NCI-H345 treated with DMSO at 0.1 percent for 48 hours (cell line): Measurements from ENCODE around the gene SELENOI.
"Not testable (repeated sequence)": the region's sequence is repeated elsewhere in the genome, so short reads cannot be mapped to it uniquely, and the experiment has no call there.

Experiments used
- DNase-seq: peaks from one replicate; lab custom pipeline; 2025; ENCODE audit not compliant: unreplicated experiment; lab: John Stamatoyannopoulos, UW

SELENOI gene

DNA sequence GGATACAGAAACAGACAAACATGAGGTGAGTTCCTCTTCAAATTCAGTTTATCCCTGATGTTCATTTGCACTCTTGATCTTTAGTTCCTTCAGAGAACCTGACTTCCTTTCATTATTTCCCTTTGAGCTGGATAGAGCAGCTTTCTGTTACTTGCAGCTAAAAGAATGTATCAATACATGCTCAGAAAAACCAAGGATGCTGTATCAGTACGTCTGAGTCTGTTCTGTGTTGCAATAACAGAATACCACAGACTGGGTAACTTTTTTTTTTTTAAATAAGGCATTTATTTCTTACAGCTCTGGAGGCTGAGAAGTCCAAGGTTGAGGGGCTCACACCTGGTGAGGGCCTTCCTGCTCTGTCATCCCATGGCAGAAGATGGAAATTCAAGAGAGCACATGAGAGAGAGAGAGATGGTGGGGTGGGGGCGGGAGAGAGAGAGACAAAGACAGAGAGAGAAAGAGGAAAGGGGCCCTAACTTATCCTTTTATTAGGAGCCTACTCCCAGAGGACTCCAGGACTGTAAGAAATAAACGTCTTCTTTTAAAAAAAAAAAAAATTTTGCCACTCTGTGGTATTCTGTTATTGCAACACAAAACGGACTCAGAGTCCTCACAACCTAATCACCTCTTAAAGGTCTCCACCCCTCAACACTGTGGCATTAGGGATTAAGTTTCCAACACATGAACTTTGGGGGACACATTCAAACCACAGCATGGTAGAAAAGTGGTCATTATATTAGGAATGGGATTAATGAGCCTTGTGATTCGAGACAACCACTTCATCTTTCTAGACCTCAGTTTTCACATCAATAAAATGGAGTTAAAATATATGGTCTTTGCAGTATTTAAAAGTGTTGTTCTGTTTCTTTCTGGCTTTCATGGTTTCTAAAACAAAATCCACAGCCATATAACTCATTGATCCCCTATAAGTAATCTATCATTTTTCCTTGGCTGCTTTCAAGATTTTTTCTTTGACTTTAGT lies 18.4 kb upstream of the SELENOI start:
- no peak for DNase-seq

DNA sequence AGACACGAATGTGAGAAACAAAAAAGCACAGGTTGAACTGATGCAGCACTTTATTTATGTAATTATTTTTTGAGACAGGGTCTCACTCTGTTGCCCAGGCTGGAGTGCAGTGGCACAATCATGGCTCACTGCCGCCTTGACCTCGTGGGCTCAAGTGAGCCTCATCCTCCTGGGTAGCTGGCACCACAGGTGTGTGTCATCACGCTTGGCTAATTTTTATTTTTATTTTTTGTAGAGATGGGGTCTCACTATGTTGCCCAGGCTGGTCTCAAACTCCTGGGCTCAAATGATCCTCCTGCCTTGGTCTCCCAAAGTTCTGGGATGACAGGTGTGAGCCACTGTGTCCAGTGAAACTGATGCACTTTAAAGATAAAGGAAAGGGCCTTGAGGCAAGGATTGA lies 16.9 kb upstream of the SELENOI start:
- not testable (repeated sequence) for DNase-seq

DNA sequence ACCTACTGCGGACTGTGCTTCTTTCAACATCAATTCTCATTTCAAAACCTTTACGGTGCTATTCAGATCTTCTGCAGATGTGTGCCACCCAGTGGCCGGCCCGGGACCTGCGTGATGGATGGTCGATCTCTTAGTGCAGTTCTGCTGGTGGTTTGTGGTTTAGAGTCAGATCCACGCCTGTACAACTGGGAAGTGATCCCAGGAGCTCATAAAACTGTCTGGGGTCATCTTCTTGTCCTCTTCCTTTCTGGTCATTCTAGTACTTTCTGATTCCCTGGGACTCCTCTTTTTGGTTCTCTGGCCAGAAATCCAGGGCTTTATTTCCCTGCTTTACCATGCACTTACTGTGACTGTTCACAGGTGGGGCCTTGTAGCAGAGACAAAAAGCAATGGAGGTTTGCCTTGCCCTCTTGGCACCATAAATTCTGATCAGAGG lies 15.8 kb upstream of the SELENOI start:
- peak; percentile 65 for DNase-seq

DNA sequence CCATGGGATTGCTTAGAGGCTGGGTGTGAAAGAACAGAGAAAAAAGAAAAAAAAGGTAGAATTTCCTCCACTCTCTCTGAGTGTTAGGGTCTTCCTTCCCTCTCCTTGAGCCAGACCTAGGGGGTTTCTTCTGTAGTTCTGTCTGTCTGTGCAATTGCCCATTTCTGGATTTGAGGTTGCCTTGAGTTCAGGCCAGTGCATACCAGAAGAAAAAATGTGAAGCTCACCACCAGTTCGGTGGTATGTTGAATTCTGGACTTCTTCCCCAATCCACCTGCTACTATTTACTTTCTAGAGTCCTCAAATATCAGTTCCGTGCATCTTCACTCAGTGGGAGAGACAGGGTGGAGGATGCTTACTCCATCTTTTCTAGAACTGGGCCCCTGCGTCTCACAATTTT lies 15.3 kb upstream of the SELENOI start:
- no peak for DNase-seq

DNA sequence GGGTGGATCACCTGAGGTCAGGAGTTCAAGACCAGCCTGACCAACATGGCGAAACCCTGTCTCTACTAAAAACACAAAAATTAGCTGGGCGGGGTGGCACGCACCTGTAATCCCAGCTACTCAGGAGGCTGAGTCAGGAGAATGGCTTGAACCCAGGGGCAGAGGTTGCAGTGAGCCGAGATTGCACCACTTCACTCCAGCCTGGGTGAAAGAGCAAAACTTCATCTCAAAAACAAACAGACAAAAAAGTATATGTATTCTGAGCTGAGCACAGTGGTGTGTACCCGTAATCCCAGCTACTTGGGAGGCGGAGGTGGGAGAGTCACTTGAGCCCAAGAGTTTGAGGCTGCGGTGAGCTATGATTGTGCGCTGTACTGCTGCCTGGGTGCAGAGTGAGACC lies 14.6 kb upstream of the SELENOI start:
- DNase-seq: not testable (repeated sequence)

DNA sequence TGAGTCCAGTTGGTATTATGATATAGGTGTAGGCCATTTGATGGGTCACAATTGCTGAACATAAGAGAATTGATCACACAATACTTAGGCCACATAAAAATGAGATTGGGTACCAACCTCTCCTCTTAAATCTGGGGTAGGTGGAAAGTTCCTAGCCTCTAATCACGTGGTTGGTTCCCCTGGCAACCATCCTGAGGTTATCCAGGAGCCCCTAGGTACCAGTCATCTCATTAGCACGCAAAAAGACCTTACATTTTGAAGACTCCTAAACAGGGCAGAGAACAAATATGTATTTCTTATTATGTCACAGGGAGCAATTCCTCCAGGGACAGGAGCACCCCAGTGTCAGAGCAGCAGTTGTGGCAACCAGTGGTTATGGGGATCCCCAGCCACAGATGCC lies 12.7 kb upstream of the SELENOI start:
- DNase-seq: no peak

DNA sequence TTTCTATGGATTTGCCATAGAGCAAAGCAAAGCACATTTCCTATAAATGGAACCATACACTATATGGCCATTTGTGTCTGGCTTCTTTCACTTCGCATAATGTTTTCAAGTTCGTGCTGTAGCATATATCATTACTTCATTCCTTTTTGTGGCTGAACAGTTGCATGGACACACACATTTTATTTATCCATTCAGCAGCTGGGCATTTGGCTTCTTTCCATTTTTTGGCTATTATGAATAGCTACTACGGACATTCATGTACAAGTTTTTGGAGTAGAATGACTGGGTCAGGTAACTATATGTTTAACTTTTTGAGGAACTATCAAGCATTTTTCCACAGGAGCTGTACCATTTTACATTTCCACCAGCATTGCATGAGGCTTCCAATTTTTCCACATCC lies 10.7 kb upstream of the SELENOI start:
- DNase-seq: no peak

DNA sequence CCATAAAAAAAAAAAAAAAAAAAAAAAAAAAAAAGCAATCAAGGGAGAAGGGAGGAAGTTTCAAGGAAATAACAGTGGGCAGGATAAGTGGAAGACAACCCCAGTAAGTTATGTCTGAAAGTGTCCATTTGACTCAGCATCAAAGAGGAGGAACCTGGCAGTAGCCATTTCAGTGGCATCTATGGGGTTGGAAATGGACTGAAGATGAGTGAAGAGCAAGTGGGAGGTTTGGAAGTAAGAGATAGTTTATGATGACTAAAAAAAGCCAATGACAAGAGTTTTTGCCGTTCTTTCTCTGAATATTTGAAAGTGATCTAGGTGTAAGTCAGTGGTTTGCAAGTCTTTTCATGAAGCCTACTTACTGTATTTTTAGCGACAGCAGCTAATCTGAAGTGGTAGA lies 9.2 kb upstream of the SELENOI start:
- no peak for DNase-seq

DNA sequence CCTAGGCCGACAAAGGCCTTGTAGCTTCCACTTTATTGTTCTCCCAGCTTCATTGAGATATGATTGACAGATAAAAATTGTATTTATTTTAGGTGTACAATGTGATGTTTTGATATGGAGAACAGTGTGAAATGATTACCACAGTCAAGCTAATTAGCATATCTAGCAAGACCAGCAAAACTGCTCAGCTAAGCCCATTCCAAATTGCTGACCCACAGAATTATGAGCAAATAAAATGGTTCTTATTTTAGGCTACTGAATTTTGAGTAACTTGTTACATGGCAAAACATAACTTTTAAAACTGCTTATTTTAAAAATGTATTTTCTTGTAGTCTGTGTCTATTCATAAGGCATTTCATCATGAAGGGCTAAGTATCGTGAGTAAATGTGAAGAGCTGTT lies 8.6 kb upstream of the SELENOI start:
- DNase-seq: no peak

DNA sequence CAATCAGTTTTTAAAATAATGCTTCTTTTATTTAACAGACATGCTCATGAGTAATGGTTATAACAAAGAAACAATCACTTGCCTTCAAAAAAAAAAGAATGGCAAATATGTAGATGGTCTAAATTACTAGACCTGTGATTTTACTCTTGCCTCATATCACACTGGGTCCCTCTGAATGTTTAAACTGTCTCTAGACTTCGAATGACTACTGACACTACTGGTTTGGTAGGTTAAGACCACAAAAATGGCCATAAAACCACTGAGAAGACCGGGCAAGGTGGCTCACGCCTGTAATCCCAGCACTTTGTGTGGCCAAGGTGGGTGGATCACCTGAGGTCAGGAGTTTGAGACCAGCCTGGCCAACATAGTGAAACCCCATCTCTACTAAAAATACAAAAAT lies 5.1 kb upstream of the SELENOI start:
- DNase-seq: no peak

DNA sequence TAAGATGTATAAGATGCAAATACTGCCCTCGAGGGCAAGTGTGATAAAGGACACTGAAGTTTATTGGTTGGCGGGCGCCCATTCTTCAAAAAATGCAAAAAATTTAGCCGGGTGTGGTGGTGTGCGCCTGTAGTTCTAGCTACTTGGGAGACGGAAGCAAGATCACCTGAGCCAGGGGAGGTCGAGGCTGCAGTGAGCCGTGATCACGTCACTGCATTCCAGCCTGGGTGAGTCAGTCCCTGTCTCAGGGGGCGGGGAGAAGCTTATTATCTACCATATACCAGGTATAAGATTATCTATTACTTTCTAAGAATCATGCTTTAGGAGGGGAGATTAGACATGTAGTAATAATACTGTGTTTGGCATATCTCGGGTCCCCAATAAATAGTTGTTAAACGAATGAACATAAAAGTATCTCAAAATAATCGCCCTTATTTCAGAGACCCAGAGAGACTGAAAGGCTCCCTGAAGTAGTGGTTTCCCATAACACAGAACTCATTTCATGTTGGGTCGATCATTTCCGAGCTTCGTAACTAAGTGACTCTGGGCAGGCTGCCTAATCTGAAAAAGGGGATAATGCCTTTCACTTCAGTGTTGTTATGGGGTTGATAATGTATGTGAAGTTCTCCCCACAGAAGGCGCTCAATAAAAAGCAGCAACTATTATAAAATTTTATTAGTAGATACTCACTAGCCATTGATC lies 1.2 kb upstream of the SELENOI start:
- no peak for DNase-seq

DNA sequence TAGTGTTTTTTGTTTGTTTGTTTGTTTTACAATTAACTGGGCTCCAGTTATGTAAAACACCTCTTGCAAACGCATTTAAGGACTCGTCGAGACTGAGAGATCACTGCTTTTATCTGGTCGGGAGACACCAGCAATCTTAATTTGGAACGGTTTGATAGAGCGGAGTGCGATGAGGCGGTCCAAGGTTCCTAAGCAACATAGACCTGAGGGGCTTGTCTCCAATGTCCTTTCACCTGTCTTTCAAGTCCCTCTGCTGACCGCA lies 729 bp upstream of the SELENOI start:
- peak; percentile 55 for DNase-seq

DNA sequence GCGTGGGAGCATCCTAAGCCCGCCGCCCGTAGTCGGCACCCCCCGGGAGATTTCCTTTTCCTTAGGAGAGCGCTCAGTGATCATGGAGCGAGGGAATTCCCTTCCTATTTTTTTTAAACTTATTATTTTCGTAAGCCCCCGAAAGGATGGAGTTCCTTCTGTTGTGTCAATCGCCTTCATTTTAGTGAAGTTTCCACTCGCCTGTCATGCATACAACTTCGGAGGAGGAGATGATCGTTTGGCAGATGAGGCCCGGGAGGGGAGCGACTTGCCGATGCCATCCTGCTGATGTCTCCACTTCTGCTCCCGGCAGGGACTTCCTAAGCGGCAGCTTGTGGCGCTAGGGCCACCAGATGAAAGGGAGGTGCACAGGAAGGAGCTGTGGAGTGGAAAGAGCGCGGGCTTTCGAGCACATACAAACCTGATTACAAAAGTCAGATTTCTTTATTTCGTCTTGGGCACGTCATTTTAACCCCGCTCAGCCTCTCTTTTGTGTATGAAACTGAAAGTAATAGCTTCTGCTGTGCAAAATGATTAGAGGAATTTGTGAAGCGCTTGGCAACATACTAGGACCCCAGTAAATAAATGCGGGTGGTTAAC lies 611 bp downstream of the SELENOI start, which contains the start of gene ADGRF3:
Gene ADGRF3 (minus strand): TSS at position 336 of the 600 bp plus-strand sequence. CDS start 555 bp downstream, outside the sequence.
- peak; percentile 53 for DNase-seq

DNA sequence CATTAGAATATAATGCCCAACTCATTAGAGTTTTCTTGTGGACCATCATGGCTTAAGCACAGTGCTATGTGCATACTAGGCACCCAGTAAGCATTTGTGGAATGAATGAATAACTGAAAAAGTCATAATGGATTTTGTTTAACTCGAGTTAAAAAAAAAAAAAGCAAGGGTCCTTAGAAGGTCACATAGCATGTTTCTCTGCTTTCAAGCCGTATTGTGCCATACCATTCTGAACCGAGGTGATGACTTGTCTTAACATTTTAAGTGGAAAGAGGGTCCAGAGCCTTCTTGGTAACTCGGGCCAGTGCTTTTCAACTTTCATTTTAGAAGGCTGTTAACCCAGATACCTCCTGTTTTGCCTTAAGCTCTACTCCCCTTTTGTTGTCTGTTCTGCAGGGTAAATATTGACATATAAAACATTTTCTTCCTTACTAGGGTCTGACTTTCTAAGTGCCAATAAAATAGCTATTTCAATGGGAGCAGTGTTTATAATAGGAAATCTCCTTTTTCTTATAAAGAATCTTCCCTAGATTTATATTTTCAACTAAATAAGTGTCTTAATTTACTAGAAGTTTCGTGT lies 1.4 kb downstream of the SELENOI start:
- no peak for DNase-seq

DNA sequence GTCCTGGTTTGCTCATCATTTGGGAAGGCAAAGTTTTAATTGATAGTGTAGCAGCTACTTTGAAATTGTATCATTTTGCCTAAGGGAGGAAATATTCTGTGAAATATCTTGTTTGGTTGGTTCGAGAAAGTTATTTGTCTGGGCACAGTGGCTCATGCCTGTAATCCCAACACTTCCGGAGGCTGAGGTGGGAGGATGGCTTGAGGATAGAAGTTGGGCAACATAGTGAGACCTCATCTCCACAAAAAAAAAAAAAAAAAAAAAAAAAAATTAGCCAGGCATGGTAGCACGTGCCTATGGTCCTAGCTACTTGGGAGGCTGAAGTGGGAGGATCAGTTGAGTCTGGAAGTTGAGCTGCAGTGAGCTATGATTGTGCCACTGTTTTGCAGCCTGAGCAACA lies 3.7 kb downstream of the SELENOI start:
- no peak for DNase-seq

DNA sequence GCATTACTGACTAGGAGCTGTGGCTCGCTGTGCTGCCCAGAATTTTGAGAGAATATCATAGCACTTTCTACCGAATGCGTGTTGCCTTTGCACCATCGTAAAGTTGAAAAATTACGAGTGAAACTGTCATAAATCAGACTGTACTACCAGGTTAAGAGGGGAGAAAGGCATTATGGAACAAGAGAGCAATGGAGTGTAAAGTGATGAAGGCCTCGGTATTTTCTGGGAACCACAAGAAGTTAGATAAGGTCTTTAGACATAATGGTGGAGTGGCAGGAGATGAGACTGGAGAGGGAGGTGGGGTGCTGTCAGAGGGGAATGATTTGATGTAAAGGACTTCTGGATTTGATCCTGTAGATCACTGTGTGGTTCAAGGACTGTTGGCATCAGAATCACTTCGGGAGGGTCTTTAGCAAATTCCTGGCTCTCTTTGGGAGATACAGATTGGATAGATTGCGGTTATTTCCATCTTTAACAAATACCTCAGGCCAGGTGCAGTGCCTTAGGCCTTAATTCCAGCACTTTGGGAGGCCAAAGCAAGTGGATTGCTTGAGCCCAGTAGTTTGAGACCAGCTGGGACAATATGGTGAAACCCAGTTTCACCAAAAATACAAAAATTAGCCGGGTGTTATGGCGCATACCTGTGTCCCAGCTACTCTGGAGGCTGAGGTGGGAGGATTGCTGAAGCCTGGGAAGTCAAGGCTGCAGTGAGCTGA lies 5.6 kb downstream of the SELENOI start:
- DNase-seq: no peak

DNA sequence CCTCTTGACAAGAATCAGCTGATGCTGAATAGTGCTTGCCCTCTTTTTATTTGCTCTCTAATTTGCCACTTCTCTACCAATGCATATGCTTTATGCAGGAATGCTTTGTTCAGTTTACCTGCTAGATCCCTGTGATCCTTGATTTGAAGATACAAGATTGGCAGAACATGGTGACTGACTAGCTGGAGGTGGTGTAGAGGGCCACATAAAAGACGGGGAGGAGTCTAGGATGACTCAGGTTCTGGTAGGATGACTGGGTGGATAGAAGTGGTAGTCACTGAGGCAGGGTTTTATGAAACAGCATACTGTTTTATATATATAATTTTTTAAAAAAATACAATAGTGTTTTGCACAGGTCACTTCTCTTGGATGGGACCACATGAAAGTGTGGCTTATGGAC lies 6.9 kb downstream of the SELENOI start:
- DNase-seq: no peak

DNA sequence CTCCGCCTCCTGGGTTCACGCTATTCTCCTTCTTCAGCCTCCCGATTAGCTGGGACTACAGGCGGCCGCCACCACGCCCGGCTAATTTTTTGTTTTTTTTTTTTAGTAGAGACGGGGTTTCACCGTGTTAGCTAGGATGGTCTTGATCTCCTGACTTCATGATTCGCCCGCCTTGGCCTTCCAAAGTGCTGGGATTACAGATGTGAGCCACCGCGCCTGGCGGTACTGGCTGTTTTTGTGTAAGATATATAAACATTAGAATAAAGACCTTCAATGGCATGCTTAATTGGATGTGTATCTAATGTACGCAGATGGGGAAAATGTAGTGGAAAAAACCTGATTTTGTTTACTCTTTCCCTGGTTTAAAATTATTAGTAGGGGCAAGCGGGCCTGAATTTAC lies 8.5 kb downstream of the SELENOI start:
- DNase-seq: not testable (repeated sequence)

DNA sequence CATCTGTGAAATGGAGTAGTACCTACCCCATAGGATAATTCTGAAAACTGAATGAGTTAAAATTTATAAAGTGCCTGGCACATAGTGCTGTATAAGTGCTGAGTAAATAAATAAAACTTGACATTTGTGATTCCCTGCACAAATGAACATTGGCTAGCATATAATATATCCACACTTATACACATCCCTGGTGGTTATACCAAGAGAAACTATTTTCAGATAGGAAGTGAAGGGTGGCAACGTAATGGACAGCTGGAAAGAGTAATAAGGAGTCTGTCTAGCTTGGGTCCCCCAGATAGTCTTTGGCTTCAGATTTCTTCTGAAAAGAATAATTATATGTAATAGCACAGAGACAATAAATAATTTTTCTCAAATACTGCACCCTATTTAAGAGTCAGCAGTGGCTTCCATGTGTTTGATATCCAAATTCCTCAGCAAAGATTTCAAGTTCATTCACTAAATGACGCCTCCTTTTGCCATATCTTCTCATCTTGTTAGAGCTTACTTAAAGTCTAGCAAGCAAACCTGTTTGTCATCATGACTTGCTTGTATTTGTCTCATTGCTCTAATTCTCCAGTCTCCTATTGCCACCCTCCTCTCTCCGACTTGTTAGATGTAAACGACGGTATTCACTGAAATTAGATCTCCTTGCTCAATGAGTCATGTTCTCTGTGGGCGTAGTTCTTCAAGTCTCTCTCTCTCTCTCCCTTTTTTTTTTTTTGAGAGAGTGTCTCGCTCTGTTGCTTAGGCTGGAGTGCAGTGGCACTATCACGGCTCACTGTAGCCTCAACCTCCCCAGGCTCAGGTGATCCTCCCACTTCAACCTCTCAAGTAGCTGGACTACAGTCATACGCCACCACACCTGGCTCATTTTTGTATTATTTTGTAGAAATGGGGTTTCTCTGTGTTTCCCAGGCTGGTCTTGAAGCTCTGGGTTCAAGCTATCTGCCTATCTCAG lies 9.4 kb downstream of the SELENOI start:
- DNase-seq: no peak

DNA sequence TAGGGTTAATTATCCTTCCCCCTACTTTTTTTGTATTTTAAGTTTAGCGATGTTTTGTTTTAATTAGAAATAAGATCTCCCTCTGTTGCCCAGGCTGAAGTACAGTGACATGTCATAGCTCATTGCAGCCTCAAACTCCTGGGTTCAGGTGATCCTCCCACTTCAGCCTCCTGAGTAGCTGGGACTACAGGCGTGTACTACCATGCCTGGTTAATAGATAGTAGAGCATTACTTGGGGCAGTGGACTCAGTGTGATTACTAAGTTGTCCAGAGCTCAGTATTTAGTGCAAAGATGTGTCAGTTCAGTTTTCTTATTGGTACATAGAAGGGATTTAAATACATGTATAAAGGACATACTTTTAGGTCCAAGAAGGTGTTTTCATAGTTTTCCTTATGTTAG lies 10.2 kb downstream of the SELENOI start:
- no peak for DNase-seq
